HL-60/S4 (cell line): ENCODE results near the gene ZC3H13.

Source experiments
- in situ Hi-C: fragments of 300-500 bp; cut with MboI; formaldehyde crosslinking; loops from 2 replicates; pipeline ENCODE4 v1.14.3; 2022; ENCODE audit warnings: low sequenced_read_pairs

The ZC3H13 gene, protein sequence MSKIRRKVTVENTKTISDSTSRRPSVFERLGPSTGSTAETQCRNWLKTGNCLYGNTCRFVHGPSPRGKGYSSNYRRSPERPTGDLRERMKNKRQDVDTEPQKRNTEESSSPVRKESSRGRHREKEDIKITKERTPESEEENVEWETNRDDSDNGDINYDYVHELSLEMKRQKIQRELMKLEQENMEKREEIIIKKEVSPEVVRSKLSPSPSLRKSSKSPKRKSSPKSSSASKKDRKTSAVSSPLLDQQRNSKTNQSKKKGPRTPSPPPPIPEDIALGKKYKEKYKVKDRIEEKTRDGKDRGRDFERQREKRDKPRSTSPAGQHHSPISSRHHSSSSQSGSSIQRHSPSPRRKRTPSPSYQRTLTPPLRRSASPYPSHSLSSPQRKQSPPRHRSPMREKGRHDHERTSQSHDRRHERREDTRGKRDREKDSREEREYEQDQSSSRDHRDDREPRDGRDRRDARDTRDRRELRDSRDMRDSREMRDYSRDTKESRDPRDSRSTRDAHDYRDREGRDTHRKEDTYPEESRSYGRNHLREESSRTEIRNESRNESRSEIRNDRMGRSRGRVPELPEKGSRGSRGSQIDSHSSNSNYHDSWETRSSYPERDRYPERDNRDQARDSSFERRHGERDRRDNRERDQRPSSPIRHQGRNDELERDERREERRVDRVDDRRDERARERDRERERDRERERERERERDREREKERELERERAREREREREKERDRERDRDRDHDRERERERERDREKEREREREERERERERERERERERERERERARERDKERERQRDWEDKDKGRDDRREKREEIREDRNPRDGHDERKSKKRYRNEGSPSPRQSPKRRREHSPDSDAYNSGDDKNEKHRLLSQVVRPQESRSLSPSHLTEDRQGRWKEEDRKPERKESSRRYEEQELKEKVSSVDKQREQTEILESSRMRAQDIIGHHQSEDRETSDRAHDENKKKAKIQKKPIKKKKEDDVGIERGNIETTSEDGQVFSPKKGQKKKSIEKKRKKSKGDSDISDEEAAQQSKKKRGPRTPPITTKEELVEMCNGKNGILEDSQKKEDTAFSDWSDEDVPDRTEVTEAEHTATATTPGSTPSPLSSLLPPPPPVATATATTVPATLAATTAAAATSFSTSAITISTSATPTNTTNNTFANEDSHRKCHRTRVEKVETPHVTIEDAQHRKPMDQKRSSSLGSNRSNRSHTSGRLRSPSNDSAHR (N-terminal part only)

DNA sequence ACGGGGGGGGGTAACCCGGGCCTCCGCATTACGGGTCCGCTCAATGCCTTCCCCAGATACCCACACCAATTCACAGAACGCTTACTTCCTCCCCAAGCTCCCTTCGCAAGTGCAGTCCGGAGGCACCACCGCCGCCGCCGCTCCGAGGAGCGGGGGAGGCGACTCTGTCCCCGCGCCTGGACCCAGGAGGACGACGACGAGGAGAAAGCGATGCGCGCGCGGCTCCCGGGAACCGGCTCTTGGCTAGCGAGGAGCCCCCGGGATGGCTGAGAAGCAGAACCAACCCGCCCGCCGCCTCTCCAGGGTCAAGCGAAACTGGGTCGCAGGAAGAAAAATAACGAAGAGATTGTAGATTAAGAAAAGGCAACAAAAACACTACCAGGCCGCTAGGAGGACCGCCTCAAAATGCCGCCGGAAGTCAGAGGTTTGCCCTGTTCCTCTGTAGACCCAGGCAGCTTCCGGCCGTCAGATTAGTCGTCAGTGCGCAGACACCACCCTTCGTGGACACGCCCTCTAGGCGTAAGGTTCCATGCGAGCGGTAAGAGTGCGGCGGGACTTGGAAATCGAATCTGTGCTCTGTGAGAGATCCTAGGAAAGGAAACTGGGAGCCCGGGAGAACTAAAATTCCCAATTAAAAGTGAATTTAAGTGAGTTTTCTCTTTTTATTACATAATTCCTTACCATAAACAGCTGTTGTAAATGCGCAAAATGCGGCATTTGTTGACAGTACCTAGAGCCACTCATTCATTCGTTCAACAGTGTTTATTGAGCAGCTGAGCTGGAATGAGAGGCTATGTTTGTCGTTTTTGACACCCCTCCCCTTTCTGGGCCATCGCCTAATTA lies at the start of gene ZC3H13:
ZC3H13 (minus strand) TSS at position 428 of the 843 bp plus-strand sequence. CDS start 7,239 bp downstream, outside the sequence.
- in situ Hi-C loops, result no loop called here

DNA sequence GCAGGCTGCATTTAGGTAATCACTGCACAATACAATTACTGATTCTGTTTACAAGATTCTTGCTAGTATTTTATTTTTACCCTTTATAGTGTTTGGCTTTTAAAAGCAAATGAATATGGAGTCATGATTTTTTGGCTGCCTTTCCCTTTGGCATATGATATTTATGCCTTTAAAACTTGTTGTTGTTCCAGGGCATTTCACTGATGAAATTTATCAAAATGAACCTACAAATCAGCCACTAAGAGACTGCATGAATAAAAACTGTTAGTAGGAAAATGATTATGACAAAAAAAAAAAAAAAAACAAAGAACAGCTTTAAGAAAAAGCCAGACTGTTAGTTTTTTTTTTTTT lies 49.7 kb upstream of the ZC3H13 start:
- in situ Hi-C loops, result no loop called here

DNA sequence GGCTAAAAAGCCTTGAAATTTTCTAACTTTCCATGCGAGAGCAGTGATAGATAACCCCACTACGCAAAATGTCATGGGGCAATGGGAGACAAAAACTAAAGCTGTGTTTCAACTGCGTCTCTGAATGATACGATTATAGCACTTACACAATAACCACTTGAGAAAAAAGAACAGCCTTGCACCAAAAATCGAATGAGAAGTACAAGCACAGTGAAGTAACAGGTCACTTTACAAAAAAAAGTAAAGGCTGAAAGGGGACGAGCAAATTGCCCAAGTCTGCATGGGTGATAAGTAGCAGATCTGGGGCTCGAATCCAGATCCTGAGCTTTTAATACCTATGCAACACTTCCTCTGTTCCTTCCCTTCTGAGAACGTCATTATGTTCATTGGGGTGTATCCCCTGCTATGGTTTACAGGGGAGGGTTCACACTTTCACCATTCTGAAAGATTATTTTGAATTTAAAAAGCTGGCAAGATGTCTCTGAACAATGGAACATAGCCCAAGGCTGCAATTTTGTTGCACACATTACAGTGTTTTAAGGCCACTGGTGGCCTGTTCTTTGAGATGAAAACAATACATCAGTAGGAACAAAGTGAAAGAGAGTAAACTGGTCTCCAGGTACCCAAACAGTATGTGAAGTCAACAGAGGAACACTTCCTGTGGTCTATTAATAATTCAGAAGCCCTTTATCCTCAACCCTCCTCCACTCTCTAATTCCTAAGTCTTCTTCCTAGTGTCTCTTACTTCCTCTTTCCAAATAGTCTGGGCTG lies 49.1 kb upstream of the ZC3H13 start:
- in situ Hi-C loops, result no loop called here

DNA sequence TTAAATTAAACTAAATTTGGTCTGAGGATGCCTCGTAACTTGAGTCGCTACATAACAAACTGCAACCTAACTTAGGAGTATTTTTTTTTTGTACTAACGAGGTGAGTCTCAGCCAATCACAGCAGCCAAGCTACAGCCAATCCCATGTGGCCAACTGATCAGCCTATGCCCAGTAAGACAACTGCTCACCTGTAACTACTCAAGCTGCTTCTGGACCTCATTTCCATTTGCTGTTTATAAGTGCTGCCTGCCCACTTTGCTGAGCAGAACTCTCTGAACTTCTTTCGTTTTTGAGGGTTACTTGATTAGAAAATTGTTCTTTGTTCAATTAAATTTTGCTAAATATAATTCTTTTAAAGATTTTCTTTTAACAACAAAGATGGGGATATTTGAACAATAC lies 48.5 kb upstream of the ZC3H13 start:
- in situ Hi-C loops, result no loop called here

DNA sequence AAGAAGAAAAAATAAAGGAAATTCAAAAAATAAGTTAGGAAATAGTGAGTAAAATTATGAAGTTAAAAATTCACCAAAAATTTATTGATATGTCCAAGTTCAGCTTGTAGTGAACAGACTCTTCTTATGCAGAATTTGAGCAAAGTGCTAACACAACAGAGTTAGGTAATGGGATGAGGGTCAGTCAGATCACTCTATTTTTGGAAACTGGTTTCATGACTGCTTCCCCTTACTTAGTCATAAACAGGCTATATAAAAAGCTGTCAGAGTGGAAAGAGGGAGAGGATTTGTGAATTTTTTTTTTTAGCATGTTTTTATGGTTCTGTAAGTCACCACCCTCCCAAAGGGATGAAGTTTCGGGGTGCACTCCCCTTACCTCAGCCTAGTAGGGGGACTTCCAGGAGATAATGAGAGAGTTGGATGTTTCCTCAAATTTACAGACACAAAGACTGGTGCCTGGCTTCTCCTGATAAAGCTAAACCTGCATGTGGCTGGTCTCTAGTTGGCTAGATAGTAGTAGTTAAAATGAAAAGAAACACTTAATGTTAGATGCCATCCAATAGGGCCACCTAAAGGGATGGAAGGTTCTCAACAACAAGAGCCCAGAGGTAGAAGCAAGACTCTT lies 47.8 kb upstream of the ZC3H13 start:
- in situ Hi-C loops, result no loop called here

DNA sequence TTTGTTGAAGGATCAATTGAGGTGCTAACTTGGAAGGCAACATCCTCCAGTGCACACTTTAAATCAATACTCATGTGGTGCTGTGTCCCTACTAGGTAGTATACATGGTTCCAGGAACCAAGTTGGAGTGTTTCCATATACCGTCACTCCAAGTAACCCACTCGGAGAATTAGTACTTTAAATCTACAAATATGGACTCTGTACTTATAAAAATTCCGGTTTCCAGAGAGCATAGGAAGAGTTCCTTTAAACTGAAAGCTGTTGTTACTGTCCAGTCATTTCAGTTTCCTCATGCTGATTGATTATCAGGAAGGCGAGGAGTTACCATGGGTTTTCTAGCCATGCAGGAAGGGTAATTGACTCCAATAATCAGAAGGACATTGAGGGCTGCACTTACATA lies 45.1 kb upstream of the ZC3H13 start:
- in situ Hi-C loops, result no loop called here

DNA sequence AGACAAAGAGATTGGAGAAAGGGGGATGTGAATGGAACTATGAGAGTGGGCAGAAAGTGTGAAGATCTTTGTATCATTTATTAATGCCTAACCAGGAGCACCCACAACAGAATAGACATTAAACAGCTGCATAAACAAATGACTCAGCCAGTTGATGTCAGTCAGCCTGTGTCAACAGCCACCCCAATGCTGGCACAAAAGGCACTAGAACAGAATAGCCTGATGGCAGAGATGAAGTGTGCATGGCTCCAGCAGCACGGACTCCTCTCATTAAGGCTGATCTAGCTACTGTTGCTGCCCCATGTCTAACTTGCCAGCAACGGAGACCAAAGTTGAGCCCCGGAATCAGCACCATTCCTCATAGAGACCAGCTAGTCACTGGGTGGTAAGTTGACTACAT lies 44.5 kb upstream of the ZC3H13 start:
- in situ Hi-C loops, result no loop called here

DNA sequence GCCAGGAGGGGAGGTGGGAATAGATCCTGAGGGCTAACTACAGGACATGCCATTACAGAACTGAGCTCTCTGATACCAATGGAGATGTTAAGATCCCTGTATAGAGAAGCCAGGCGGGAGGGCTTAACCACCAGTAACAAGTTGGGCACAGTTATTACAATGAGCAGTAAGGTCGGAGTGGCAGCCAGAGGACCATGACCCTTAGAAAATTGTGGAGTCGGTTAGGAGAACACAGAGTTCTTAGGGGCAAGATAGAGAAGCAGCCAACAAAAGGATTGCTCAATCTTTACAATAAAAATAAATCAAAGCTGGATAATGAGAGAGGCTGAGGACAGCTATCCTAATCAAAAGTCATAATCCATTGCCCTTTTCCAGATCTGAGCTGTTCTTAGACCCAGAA lies 41.9 kb upstream of the ZC3H13 start:
- in situ Hi-C loops, result no loop called here

DNA sequence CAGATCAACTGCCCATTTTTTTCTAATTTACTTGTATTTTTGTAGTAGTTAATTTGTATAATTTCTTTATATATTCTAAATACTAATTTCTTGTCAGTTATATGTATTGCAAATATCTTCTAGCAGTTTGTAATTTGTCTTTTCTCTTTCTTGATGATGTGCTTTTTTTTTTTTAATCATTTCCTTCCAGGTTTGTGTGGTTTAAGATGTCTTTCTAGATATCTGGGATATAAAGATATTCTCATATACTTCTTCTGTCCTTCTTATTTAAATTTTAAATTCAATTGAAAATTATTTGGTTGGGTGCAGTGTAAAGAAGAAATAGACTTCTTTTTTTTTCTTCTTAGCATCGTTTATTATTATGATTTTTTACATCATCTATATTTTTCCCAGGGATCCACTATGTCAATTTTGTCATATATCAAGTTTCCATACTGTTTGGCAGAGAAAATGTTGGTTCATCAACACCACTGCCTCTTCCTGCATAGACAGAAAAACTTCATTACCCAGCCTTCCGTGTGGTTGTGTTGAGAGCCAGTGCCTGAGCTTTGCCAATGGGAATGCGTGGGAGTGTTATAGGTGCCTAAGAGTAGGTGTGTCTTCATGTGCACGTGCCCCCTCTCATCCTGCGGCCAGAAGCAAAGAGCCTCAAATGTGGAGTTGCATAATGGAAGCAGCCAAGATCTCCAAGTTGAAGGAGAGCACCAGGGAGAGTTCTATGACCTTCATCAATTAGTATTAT lies 36.4 kb upstream of the ZC3H13 start:
- in situ Hi-C loops, result no loop called here

DNA sequence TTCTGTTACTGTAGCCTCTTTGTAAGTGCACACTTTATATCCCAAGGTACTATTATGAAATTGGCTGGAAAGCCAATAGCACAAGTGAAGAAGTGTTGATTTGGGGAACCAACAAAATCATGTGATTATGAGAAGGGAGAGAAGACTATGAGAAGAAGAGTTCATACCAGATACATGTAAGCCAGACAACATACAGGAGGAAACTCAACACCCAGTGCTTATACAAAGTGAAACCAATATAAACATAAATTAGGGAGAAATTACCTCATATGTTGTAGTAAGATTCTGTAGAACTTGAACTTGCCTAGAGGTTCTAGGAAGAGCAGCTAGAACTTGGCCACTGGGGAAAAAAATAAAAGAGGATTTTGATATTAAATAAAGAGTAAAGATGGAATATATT lies 34.9 kb upstream of the ZC3H13 start:
- in situ Hi-C loops, result no loop called here

DNA sequence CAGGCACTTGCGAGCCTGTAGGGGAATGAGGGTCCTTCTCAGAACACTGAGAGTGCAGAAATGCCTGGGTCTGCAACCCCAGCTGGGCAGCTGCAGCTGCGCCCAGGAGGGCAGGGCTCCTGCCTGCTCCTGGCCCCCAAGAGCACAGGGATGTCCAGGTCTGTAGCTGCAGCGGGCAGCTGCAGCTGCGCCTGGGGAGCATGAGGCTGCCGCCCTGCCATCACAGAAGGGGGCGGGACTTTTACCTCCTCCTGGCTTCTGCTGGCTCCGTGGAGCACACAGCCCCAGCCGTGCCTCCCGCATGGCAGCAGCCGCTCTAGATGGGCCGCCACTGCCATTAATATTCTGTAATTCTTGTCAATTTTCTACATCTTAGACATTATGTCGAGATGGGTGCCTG lies 34.4 kb upstream of the ZC3H13 start:
- in situ Hi-C loops, result no loop called here

DNA sequence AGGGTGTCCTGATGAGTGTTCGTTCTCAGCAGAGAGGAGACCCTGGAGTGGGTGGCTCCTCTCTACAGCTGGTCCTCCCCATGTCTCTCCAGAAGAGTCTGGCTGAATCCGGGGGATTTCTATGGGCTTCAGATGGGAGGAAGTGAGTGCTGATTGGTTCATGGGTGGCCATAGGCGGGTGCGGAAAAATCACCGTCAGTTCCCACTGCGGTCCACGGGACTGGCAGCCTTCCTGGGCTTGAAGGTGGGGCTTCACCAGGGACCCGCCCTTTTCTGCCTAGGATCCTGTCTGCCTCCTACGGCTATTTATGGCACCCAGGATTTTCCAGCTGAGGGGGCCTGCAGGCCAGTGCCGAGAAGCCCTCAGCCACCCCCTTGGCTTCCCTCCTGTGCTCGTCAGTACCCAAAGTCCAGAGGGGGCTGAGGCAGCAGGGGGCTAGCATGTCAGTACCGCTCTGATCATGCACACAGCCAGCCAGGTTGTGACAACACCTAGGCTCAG lies 33.9 kb upstream of the ZC3H13 start:
- in situ Hi-C loops, result no loop called here

DNA sequence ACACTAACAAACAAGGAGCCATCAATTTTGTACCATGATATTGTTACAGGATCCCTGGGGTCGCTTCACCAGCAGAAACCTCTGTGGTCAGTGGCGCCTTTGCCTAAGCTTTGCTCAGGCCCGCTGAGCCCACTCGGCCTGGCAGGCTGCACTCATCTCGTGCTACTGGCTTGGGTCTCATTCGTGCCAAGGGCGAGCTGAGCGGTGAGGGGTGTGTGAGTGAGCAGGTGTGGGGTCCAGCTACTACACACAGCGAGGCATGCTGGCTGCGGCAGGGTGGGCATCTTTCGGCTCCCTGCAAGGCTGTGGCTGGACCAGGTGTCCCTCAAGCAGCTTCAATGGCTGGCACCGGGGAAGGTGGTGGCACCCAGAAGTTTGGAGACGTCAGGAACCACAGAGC lies 33.2 kb upstream of the ZC3H13 start:
- in situ Hi-C loops, result no loop called here

DNA sequence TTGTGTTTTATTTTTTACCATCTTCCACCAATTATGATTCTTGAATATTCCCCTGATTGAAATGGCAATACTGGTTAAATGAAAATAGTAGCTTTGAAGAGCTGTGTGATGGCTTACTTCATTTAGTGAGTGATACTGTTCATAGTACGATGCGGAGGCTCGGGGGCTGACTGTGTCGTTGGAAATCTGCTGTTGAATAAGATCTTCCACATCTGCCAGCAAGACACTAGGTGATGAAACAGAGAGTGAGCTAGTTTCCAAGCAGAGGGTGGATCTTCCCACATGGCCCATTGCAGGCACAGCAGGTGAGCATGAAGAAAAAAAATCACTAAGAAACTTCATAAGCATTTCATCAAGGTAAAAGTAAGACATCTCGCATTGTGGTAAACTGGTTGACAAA lies 29.8 kb upstream of the ZC3H13 start:
- in situ Hi-C loops, result no loop called here

DNA sequence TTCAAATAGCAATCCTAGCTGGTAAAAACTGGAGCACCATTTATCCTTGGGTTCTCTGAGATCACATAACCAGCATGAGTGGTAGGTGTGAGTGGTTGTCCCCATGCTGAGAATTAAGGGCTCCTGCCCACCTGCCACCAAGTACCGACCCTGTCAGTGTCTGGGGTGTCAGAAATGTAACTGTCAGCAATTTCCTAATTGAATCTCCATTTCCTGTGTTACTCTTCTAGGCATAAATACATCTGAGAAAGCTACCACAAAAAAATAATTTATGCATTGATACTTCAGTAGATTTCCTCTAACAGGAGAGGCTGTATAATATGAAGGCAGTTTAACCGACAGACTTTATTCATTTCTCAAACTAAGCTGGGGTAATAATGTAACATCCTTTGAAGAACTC lies 27.2 kb upstream of the ZC3H13 start:
- in situ Hi-C loops, result no loop called here

DNA sequence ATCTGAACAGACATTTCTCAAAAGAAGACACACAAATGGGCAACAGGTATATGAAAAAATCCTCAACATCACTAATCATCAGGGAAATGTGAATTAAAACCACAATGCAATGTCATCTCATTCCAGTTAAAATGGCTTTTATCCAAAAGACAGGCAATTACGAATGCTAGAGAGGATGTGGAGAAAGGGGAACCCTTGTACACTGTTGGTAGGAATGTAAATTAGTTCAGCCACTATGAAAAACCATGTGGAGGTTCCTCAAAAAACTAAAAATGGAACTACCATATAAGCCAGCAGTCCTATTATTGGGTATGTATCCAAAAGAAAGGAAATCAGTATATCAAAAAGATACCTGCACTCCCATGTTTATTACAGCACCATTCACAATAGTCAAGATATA lies 24.7 kb upstream of the ZC3H13 start:
- in situ Hi-C loops, result no loop called here

DNA sequence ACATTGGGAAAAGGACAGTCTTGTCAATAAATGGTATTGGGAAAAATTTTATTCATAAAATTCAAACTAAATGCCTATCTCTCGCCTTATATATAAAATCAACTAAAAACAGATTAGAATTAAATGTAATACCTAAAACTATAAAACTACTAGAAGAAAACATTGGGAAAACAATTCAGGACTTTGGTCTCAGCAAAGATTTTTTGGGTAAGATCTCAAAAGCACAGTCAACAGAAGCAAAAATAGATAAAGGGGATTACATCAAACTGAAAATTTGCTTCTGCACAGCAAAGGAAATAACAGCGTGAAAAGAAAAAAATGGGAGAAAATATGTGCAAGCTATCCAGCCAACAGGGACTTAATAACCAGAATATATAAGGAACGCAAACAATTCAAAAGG lies 24.3 kb upstream of the ZC3H13 start:
- in situ Hi-C loops, result no loop called here

DNA sequence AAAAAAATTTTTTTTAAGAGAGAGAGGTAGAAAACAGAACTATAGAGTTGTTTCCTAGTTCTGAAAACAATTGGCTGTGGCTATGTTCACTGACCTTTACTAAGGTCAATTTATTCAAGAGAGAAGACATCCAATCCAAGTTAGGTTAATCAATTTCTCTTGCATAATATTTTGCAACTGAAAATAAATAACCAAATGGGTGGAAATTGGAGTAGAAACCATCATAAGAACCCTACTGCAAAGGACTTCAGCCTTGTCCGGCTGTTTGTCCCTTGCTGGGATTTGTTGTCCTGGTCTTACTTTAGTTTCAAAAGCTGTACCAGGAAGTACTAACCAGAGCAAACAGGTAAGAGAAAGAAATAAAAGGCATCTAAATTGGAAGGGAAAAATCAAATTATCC lies 23.3 kb upstream of the ZC3H13 start:
- in situ Hi-C loops, result no loop called here
